ENCODE data around the gene PAM.
"Not testable (repeated sequence)": the region's sequence is repeated elsewhere in the genome, so short reads cannot be mapped to it uniquely, and the experiment has no call there.

The PAM gene

DNA sequence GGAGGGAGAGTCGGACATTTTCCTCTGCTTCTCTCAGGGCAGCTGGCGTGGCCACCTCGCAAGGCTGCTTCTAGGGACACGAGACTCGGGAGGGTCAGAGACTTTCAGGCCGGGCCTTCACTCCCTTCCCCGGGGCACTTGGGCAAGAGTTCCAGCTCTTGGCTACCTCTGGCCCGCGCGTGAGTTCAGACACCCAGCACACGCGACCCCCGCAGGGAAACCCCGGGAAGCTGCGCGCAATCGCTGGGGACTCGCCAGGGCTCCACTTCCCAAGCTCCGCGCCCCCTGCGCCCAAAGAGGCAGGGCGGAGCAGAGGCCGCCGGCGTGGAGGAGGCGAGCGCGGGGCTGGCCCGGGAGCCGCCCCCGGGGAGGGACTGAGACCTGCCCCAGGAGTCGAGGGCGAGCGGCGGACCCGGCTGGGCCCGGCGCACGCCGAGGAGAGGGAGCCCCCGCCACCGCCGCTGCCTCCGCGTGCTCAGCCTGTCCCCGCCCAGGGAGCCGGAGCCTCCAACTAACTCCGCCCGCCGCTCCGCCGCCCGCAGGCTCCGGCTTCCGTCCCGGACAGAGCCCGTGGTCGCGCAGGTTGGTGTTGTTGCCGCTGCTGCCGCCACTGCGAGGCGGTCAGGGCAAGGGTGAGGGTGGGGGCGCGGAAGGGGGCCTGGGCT is at the start of gene PAM:
Gene PAM (plus strand): TSS at position 539 of the 665 bp plus-strand sequence. CDS start 110,891 bp downstream, outside the sequence.
- FAIRE-seq: no peak

DNA sequence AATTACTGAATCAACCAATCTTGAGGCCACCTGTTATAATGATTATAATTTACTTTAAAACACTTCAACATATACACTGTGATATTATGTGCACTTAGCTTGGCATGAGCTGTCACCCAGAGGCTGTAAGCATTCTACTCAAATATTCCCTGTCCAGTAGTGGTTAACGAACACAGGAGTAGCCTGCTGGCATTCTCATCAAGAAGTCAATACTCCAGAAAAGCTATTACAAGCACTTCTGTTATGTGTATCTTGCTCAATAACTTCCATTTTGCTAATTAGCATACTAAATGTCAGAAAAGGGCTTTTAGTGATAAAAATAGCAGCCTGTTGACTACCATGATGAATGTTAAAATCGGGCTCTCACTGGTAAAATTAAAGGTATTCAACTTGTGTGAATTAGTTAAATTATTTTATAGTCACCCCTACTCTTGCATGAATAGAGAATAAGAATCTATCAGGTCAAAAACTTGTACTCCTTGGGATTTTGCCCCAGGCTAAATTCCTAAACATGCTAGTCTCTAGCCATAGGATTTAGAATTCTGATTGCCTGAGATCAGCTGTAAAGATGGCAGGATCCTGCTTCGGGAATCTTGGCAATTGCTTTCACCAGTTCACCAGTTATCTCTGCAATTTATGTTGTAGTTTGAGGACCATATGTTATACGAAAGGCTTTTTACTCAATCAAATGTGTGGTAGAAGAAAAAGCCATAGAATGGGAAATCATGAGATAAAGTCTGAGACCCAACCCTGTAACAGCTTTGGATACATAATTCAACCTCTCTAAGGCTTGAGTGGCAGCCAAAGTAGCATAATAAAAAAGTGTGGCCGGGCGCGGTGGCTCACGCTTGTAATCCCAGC is 43.4 kb upstream of the PAM start:
- FAIRE-seq: no peak

DNA sequence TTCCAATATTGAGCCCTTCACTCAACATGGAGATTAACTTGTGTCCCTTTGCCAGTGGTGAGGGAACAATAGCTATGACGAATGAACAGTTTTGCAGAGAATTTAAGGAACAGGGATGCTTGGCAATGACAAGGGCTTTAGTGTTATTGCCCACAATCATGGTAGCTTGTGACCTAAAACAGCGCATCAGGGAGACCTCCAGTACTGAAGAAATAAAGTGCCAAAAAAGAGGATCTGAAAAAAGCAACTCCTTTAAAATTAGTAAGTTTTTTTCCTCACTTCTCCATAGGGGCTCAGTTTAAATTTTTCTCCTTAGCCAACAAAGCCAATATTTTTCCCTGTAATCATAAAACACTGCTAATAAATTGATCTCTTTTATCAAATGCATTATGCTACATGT is 41.8 kb upstream of the PAM start:
- no peak for FAIRE-seq

DNA sequence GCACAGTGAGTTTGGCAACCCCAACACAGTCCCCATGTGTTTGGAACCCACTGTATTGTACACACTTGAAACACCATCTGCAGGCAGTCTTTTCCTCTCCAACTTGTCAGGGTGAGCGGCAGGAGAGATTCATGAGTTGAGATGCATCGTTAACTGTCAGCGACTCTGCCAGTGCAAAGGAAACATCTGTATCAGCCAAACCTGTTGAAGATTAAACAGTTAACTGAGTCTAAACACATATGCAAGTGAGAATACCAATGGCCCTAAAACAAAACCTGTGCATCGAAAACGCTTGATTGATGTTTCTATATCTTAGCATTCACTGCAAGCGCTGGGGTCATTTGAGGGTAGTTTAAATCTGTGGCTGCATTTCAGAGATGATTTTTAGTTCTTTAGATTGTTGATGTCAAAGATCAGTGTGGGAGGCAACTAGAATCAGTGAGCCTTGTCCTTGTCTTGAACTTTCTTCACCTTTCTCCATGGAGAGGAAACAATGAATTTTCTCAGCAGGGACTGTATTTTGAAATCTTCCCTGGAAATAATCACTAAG is 41.3 kb upstream of the PAM start:
- no peak for FAIRE-seq

DNA sequence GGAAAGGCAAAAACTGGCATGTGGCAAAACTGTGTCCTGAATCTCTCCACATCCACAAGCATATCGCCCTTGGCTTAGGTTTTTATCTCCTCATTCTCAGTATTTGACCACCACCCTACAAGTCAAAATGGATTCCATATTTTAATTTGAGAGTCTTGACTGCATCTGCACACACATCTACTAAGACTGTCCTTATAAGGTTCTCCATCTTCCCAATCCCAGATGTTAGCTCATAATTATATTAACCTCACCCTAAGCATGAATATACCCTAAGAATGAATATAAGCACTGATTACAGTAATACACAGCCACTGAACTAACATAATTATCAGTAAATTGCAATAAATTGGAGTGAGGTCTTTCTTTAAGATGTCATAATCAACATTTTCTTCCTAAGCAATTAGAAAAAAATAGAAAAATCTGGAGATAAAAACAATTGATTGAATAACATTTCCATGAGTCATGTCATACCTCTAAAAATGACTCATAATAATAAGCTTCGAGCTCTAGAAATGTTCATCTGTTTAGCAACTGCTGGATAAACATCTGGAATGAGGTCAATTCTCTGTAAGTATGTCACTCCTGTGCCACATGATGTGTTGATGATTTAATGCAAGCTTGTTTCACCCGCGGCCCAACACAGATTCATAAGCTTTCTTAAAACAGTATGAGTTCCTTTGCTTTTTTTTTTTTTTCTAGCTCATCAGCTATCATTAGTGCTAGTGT is 39.9 kb upstream of the PAM start:
- FAIRE-seq: peak; percentile 41

DNA sequence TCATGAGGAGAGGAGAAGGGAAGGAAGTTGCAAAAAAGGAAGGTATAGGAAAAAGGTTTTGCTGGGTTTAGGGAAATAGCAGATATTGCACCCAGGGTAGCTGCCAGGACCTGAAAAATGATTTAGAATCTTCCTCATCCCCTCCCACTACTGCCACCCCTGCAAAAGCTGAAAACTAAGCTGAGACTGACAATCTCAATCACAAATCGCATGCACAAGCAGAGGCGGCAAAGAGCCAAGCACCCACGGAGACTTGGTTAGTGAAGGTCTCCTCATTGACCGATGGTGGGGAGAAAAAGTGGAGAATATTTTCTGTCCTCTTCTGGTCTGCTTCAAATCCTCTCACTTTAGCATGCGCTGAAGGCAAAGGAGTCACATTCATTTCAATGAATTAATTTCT is 39.1 kb upstream of the PAM start:
- FAIRE-seq: no peak

DNA sequence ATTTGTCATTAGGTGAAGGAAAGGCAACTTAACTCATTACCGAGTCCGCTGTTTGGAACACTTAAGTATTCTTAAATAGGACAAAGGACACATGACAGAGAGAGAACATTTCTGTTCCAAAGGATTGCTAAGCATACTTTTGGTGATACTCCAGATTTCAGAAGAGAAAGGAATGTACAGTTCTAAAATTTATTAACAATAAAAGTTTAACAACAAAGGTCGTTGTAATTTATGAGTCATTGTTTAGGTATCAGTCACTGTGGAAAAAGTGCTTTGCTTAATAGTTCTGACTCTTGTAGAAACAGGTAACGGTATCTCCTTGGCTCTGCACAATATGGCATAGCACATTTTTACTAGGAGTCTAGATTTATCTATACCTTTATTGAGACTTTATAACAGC is 36.3 kb upstream of the PAM start:
- no peak for FAIRE-seq

DNA sequence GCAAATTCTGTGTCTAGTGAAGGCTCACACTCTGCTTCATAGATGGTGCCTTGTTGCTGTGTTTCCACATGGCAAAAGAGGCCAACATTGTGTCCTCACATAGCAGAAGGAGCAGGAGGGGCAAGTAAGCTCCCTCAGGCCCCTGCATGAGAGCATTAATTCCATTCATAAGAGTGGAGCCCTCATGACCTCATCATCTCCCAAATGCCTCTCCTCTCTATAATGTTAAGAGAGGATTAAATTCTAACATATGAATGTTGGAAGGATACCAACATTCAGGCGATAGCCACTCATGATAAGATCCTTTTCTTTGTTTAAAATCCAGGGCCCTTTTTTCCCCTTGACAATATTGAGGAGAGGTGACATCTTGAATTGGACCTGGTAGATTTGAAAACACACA is 35.2 kb upstream of the PAM start:
- no peak for FAIRE-seq

DNA sequence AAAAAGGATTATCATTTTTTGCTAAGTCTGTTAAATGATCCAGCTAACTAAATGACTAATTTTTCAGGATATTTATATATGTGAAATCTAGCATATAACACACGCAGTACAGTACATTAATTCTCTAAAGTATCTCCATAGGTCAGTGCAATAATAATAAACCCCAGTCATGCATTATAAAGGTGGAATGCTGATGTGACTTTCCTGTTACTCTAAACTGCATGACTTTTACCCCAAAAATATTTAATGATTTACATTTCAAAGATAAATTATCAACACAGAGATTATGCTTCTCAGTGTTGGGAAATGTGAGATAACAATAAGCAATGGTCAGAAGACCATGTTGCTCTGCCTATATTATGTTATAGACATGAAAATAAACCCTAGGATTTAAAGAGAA is 34.1 kb upstream of the PAM start:
- no peak for FAIRE-seq

DNA sequence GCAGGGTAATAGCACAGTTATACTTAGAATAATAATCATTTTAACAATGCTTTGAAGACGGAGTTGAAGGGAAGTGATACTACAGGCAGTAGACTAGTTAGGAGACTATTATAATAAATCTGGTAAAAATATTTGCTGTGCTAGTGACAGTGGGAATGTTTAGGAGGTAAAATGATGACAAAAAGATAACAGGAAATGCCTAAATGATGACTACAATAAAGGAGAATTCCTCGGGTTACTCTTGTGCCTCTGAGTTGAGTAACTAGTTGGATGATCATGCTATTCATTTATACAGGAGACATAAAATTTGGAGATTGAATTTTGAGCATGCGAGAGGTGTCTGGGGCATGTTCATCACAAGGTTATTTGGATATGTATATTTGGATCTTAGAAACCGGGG is 32.2 kb upstream of the PAM start:
- no peak for FAIRE-seq

DNA sequence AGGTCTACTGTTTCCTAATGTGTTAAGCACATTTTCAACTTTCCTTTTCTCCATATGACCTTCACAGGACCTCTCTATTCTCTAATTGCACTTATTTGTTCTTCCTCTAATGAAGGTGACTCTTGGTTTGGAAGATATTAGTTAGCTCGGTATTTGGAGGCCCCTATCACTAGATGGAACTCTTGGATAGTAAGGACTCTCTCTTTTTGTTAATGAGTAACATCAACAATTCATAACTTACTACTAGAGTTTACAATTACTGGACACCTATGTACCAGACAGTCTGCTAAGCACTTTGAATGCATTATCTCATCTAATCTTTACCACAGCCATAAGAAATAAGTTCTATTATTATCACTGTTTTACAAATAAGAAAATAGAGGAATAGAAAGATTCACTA is 23.4 kb upstream of the PAM start:
- no peak for FAIRE-seq

DNA sequence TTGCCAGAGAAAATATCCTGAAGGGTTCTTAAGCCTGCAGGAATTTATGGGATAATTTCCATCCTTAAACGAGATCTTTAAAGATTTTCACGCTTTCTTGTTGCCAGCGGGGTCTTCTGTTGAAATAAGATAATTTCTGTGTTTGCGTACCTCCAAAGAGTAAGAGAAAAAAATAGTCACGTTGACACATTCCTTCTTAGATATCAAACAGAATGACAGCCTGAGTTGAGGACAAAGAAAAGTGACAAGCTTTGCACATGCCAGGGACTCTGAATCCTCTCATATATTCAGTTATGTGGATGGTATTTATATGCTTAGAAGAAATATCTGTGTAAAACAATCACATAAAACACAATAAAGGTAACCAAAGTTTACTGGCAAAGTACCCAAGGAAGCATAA is 21.6 kb upstream of the PAM start:
- FAIRE-seq: no peak

DNA sequence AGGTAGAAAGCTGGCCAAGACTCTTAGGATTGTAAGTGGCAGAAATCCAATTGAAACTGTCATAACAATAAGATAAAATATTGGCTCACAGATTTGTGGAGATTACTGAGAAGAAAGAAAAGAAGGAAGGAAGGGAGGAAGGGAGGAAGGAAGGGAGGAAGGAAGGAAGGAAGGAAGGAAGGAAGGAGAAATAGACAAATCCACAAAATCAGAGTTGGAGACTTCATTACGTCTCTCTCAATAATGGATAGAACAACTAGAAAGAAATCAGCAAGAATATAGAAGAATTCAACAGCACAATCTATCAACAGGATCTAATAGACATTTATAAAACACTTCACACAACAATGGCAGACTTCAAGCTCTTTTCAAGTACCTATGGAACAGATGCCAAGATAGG is 17.9 kb upstream of the PAM start:
- FAIRE-seq: no peak

DNA sequence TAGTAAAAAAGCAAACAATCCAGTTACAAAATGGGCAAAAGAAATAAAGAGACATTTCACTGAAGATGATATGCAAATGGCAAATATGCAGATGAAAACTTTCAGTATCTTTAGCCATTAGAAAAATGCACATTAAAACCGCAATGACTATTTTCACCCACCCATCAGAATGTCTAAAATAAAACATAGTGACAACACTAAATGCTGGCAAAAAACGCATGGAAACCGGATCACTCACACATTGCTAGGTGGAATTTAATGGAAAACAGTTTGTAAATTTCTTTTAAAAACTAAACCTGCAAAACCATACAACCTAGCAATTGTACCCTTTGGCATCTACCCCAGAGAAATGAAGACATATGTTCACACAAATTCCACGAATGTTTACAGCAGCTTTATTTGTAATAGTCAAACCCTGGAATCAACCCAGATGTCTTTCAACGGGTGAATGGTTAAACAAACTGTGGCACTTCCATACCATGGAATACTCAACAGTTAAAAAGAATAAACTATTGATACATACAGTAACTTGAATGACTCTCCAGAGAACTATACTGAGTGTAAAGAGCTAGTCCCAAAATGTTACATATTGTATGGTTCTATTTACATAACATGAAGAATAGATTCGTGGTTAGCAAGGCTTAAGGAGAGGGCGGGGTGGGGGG is 17.2 kb upstream of the PAM start:
- no peak for FAIRE-seq

DNA sequence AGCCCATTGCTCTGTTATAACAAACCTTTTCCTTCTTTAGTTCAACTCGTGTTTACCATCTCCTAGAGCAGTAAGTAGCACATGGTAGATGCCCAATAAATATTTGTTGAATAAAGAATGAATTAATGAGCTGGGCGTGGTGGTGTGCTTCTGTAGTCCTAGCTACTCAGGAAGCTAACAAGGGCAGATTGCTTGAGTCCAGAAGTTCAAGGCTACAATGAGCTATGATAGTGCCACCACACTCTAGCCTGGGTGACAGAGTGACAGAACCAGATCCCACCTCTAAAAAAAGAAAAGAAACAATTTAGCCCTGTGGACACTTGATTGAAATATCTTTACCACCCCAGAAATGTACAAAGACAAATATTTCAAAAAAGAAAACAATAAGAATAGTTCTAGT is 14.6 kb upstream of the PAM start:
- FAIRE-seq: no peak

DNA sequence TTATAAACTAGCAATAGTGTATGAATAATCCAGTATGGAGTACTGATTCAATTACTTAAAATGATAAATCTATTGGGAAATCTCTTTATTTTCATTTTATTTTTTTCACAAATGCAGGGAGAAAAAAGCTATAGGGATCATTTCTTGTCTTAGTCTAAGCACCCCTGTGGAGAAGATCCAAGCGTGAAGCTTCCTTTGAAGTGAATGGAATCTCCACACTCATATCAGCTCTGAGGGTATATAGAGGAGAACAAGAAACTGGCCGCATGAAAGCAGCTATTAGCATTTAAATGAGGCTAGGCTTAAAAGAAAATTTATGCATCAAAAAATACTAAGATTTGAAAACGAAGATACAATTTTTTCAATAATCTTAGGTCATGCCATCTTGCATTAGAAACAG is 12.9 kb upstream of the PAM start:
- no peak for FAIRE-seq

DNA sequence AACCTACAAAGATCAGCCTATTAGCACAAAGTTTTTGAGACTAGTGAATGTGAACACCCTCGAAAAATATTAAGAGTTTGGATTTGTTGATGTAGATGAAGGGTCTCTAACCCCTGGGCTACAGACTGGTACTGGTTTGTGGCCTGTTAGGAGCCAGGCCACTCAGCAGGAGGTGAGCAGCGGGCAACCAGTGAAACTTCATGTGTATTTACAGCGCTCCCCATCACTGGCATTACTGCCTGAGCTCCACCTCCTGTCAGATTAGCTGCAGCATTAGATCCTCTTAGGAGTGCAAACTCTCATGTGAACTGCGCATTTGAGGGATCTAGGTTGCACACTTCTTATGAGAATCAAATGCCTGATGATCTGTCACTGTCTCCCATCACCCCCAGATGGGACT is 11.2 kb upstream of the PAM start:
- no peak for FAIRE-seq

DNA sequence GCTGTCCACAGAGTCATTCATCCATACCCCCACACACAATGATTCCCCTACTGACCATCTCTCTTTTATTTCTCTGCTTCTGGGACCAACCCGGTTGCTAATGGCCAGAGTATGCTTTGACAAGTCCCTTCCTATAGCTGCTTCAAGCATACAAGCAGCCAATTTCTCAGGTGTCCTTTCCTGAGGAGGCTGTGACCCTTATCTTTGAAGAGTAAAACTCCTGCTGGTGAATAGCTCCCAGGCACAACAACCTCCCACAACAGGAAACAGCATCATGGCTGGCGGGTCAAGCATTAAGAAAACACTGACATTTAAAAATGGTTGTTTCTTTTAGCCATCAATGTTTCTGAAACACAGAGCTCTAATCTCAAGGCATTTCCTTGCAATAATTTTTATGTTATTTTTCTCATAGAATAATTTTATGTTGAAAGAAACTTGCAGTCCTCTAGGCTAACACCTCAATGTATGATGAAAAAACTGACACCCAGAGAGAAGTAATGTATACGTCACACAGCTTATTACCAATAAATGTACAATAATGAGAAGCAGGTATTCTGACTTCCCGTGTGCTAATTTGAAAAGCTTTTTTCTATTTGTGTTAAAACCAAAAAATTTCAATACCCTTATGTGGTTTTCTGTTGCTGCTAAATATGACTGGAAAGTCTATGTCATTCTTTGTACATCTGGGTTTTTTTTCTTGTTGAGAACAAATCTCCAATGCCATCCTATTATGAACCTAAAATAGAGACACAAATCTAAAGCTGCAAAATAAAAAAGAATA is 7.5 kb upstream of the PAM start:
- FAIRE-seq: no peak

DNA sequence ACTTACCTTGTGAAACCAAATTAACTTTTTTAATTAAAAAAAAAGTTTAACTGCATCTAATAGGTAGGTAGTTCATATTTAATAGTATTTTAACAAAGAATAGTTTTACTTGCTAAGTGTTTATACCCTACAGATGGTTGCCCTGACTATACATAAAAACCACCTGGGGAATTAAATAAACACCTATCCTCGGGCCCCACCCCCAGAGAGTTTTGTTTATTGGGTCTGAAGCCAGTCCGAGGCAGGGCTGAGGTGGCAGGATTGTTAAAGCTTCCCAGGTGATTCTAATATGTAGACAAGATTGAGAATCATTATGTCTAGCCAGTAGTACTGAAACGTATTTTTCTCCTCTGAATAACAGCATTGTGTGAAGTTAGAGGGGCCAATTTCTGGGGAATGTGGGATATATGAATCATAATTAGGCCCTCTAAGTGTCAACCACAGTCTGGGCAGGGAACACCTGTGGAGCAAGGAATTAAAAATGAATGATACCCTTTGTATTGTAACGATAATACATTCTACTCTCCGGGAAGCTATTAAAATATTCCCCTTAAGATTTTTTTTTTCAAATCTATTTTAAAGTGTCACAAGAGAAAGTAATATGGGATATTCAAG is 5.6 kb upstream of the PAM start:
- FAIRE-seq: no peak

DNA sequence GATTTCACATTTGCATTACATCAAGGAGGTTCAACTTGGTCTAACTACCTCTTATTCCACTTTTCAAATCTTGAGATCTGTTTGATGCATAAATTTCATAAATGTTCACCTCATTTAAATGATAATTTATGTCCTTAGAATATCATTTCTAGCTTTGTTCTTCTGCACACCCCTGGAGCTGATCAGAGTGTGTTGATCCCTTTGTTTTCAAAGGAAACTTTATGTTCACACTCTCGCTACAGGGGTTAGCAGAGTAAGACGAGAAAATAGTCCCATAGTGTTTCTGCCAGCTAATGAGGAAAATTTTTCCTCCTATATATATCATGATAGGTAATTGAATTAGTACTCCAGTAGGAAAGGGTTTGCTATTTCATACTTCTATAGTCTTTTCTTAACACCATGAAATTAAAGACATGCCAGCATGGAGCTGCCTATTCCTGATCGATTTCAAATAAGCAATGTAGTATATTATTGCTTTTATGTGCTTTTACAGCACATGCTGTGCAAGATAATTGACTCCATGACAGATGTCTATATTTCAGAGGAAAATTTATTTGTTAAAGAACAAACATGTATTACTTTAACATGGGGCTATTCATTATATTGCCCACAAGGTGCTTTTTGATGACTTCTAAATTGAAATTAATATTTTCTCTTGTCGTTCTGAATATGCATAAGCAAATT is 4.8 kb upstream of the PAM start:
- no peak for FAIRE-seq

DNA sequence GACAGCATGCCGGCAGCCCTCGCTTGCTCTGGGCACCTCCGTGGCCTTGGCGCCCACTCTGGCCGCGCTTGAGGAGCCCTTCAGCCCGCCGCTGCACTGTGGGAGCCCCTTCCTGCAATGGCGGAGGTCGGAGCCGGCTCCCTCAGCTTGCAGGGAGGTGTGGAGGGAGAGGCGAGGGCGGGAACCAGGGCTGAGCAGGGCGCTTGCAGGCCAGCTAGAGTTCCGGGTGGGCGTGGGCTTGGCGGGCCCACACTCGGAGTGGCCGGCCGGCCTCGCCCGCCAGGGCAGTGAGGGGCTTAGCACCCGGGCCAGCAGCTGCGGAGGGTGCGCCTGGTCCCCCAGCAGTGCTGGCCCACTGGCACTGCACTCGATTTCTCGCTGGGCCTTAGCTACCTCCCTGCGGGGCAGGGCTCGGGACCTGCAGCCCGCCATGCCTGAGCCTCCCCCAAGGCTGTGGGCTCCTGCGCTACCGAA is 3.2 kb upstream of the PAM start:
- FAIRE-seq: not testable (repeated sequence)
